ENCODE results near the gene OR11L1. TPM values are rescaled to one million over a fixed set of nuclear protein-coding genes. Genes with fewer than 3 reads are reported as not detected.

OR11L1 gene, protein sequence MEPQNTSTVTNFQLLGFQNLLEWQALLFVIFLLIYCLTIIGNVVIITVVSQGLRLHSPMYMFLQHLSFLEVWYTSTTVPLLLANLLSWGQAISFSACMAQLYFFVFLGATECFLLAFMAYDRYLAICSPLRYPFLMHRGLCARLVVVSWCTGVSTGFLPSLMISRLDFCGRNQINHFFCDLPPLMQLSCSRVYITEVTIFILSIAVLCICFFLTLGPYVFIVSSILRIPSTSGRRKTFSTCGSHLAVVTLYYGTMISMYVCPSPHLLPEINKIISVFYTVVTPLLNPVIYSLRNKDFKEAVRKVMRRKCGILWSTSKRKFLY
- polyA plus RNA-seq, result not detected in 2 replicates

DNA sequence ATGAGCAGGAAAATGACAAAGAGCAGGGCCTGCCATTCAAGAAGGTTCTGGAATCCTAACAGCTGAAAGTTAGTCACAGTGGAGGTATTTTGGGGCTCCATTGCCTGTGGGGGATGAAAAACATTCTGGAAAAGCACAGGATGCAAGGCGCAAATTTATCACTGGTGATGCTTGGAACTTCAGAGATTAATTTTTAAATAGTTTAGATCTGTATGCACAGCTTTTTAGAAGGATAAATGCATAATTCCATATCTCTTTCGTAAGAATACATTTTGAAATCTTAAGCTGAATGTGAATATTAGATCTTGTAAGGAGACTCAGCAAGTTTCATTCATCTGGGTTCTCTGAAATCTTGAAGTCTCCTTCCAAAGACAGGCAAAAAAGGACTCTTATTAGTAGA is at the start of gene OR11L1:
TSS of gene OR11L1 (minus strand) at position 101 of the 400 bp plus-strand sequence. CDS start at position 101, 0 bp downstream.

DNA sequence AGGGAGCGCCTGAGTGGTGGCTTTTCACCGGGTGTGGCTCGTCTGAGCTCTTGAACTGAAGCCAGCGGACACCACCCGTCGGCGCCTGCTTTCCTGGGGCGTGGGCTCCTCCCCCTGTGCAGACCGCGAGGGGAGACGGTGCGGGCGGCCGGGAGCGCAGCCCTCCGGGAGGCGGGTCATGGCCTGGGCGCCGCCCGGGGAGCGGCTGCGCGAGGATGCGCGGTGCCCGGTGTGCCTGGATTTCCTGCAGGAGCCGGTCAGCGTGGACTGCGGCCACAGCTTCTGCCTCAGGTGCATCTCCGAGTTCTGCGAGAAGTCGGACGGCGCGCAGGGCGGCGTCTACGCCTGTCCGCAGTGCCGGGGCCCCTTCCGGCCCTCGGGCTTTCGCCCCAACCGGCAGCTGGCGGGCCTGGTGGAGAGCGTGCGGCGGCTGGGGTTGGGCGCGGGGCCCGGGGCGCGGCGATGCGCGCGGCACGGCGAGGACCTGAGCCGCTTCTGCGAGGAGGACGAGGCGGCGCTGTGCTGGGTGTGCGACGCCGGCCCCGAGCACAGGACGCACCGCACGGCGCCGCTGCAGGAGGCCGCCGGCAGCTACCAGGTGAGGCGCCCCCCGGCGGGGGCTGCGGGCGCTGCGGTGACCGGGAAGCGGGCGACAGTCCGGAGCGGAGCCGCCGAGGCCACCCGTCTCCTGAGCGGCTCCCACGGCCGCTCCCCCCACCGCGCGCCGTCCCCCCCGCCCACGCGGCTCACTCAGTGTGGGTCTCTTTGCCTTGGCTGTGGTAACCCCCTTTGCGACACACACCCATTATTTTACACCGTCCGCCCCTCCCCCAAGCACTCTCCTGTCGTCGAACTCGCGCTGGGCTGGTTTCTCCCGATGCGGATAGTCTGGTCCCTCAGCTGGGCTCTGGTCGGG is 15.6 kb upstream of the OR11L1 start, which contains the start of gene TRIM58:
TSS of gene TRIM58 (plus strand) at position 119 of the 916 bp plus-strand sequence. CDS start at position 179, 60 bp downstream.

DNA sequence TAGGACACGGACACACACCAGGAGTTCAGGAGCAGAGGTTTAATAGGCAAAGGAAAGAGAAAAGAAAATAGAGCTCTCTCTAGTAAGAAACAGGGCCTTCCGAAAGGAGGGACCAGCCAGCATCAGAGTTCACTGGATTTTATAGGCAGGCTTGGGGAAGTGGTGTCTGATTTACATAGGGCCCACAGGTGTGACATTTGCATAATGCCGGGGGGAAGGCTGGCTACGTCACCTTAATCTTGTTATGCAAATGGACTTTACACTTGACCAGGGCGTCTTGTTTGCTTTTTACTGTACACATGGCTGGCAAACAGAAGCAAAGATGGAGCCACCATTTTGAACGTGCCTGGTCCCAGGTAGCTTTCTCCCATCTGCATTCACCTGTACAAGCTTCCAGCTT is 17.7 kb downstream of the OR11L1 start, which contains the start of gene OR14A16:
TSS of gene OR14A16 (minus strand) at position 97 of the 400 bp plus-strand sequence. CDS start 8,390 bp downstream, outside the sequence.

Other genes starting within 250 kb of the OR11L1 start
- gene OR2G3, start 236.3 kb downstream of the OR11L1 start, polyA plus RNA-seq, result not detected in 2 replicates
- gene OR13G1, start 162.2 kb downstream of the OR11L1 start, polyA plus RNA-seq, result not detected in 2 replicates
- not detected in 2 replicates for gene OR6F1, start 125.2 kb downstream of the OR11L1 start, polyA plus RNA-seq
- gene OR14K1, start 103.3 kb downstream of the OR11L1 start, polyA plus RNA-seq, result not detected in 2 replicates
- not detected in 2 replicates for gene OR14A2, start 93.8 kb downstream of the OR11L1 start, polyA plus RNA-seq
- not detected in 2 replicates for gene OR1C1, start 81.3 kb downstream of the OR11L1 start, polyA plus RNA-seq
- not detected in 2 replicates for gene OR14A16, start 17.8 kb downstream of the OR11L1 start, polyA plus RNA-seq
- gene TRIM58, start 15.3 kb upstream of the OR11L1 start, polyA plus RNA-seq, result not detected in 2 replicates
- not detected in 2 replicates for gene OR2W3, start 53.7 kb upstream of the OR11L1 start, polyA plus RNA-seq
- not detected in 2 replicates for gene OR2T8, start 78.4 kb upstream of the OR11L1 start, polyA plus RNA-seq
- gene OR2AJ1, start 83.0 kb upstream of the OR11L1 start, polyA plus RNA-seq, result 0.12 TPM in 1 of 2 replicates, not detected in the other
- gene OR2L8, start 107.0 kb upstream of the OR11L1 start, polyA plus RNA-seq, result not detected in 2 replicates
- gene OR2AK2, start 123.3 kb upstream of the OR11L1 start, polyA plus RNA-seq, result not detected in 2 replicates
- not detected in 2 replicates for gene OR2L5, start 171.8 kb upstream of the OR11L1 start, polyA plus RNA-seq
- gene OR2L2, start 188.2 kb upstream of the OR11L1 start, polyA plus RNA-seq, result 0.21 TPM in 1 of 2 replicates, not detected in the other
- not detected in 2 replicates for gene OR2L3, start 204.9 kb upstream of the OR11L1 start, polyA plus RNA-seq

Data from Purkinje cell (primary cell).